Lung (tissue), 12 donors: ENCODE results near the gene PRDM16. TPM values are rescaled to one million over a fixed set of nuclear protein-coding genes. Genes with fewer than 3 reads are reported as not detected.

Source experiments
- ATAC-seq: fragments of 200-7000 bp; cut with Tn5 transposase; one replicate; pipeline ENCODE4 v1.9.1; 2020; ENCODE audit warnings: moderate number of reproducible peaks; ENCODE audit not compliant: insufficient read depth, low FRiP score
- DNase-seq, 3 donors: peaks; one replicate each; pipeline ENCODE4 v3.0.0-alpha.2; 2013 to 2017
- H3K27ac ChIP-seq, 2 donors: one replicate each; pipeline ENCODE4 v1.5.1; 2013; ENCODE audit warnings: mild to moderate bottlenecking in 2 of 2, moderate library complexity in 2 of 2, control low read depth in 1 of 2, inconsistent platforms in 1 of 2, low read depth in 1 of 2, low read length in 1 of 2
- H3K27me3 ChIP-seq, 3 donors: one replicate each; pipeline ENCODE4 v1.5.1; 2013; ENCODE audit warnings: low read length in 2 of 3; ENCODE audit not compliant: control insufficient read depth in 3 of 3, insufficient read depth in 3 of 3
- H3K36me3 ChIP-seq, 4 donors: one replicate each; pipeline ENCODE4 v1.5.1; 2013; ENCODE audit warnings: low read length in 4 of 4, mild to moderate bottlenecking in 1 of 4, moderate library complexity in 1 of 4; ENCODE audit not compliant: control insufficient read depth in 4 of 4, insufficient read depth in 4 of 4
- H3K4me1 ChIP-seq, 5 donors: one replicate each; pipeline ENCODE4 v1.5.1; 2013; ENCODE audit warnings: low read length in 5 of 5, mild to moderate bottlenecking in 2 of 5, moderate library complexity in 1 of 5; ENCODE audit not compliant: control insufficient read depth in 5 of 5, insufficient read depth in 5 of 5
- H3K4me3 ChIP-seq: one replicate; pipeline ENCODE4 v1.5.1; 2013; ENCODE audit warnings: mild to moderate bottlenecking, control low read depth, moderate library complexity
- H3K9ac ChIP-seq, 2 donors: one replicate each; pipeline ENCODE4 v1.5.1; 2013; ENCODE audit warnings: low read length in 2 of 2, control low read depth in 1 of 2; ENCODE audit not compliant: insufficient read depth in 1 of 2
- H3K9me3 ChIP-seq, 4 donors: one replicate each; pipeline ENCODE4 v1.5.1; 2013; ENCODE audit warnings: low read length in 3 of 4, mild to moderate bottlenecking in 1 of 4, moderate library complexity in 1 of 4; ENCODE audit not compliant: control insufficient read depth in 4 of 4, insufficient read depth in 3 of 4
- WGBS, 2 donors: extraction: QIAGEN DNeasy Blood & Tissue Kit; methylation state at CpG; one replicate each; pipeline ENCODE4 v1.1.7; 2013; 5-methylcytosine and 5-hydroxymethylcytosine counted together
- polyA plus RNA-seq, 2 donors: library from polyadenylated mRNA; stranded (reverse); fragments of 200-250 nt; gene quantifications; one replicate each; pipeline ENCODE4 v1.2.1, GENCODE V29; 2013
- total RNA-seq, 2 donors: library from RNA; depleted of rRNA in 1 of 2; stranded (reverse); fragments of >200 nt in 1 of 2; gene quantifications; one replicate each; pipeline ENCODE4 v1.2.1, GENCODE V29; 2014 to 2021
- TF ChIP-seq, protein P1 (sequence below): IDR thresholded peaks from 2 replicates; pipeline ENCODE4 v1.5.1; 2012; ENCODE audit warnings: mild to moderate bottlenecking; ENCODE audit errors: control extremely low read depth, extremely low read depth
- donor health status: control.
- donor health status: control.
- donor health status: Bipolar disorder and iron deficiency.
- donor health status: healthy.
- donor health status: DM: yes; HTN: yes; CAD: no.

The PRDM16 gene
- total and polyA plus RNA-seq, 4 donors, result 2.4 to 36.5 (median 13.1) TPM

DNA sequence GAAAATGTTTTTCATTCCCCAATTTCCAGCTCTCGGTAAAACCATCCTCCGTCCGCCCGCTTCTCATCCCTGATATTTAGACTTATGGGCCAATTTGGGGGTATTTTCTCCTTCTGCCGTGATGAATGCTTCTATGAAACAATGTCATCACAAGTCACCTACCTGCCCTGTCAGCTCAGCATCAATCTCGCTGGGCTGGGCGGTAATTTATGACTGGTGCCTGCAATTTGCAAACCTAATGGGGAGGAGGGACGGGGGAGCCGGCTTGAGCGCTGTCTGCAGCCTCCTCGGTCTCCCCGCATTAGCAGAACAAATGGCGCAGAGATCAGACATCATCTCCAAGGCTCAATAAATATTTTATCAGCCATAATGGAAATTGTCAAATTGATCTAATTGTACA is 72.1 kb downstream of the PRDM16 start:
- Histone ChIP-seq H3K9me3 (no peaks in the 10 kb centered on the region), H3K27me3 (peaks cover 0 to 33% (median 16%) of the 10 kb centered on the region in 3 donors), H3K36me3 (no peaks in the 10 kb centered on the region), H3K4me1 (peaks cover 0 to 20% (median 0%) of the 10 kb centered on the region in 5 donors), H3K9ac (no peak overlapping the region), H3K27ac (no peak overlapping the region), H3K4me3 (no peak overlapping the region)
- WGBS, 2 donors, result 89 to 92% methylated on average over 13 of the region's 13 CpGs
- TF ChIP-seq, protein P1, sequence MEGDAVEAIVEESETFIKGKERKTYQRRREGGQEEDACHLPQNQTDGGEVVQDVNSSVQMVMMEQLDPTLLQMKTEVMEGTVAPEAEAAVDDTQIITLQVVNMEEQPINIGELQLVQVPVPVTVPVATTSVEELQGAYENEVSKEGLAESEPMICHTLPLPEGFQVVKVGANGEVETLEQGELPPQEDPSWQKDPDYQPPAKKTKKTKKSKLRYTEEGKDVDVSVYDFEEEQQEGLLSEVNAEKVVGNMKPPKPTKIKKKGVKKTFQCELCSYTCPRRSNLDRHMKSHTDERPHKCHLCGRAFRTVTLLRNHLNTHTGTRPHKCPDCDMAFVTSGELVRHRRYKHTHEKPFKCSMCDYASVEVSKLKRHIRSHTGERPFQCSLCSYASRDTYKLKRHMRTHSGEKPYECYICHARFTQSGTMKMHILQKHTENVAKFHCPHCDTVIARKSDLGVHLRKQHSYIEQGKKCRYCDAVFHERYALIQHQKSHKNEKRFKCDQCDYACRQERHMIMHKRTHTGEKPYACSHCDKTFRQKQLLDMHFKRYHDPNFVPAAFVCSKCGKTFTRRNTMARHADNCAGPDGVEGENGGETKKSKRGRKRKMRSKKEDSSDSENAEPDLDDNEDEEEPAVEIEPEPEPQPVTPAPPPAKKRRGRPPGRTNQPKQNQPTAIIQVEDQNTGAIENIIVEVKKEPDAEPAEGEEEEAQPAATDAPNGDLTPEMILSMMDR, result no peak
- DNase-seq (no peak), ATAC-seq (no peak)

DNA sequence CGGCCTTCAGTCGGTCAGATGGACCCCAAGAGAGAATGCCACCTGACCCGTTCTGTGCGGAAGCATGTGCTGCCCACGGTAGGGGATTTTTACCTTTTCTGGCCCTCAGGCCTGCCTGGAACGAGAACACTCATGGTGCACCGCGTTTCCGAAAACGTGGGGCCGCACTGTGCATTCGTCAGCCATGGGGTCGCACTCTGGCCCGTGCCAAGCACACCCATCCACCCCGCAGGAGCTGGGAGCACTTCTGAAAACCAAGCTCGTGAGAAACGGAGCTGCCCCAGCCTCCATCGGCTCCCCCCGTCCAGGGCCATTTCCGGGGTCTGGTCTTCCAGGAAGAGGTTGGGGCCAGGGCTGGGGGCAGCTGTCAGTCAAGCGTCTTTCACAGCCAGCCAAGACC is 72.8 kb downstream of the PRDM16 start:
- ATAC-seq (no peak), DNase-seq (peak in 1 of 3 donors; percentile 34)
- TF ChIP-seq, protein P1, result no peak
- WGBS, 2 donors, result 60 to 66% methylated on average over 21 of the region's 21 CpGs
- Histone ChIP-seq H3K9ac (no peak overlapping the region), H3K27ac (no peak overlapping the region), H3K36me3 (no peaks in the 10 kb centered on the region), H3K9me3 (no peaks in the 10 kb centered on the region), H3K4me1 (peaks cover 0 to 20% (median 3%) of the 10 kb centered on the region in 5 donors), H3K4me3 (no peak overlapping the region), H3K27me3 (peaks cover 0 to 35% (median 16%) of the 10 kb centered on the region in 3 donors)

DNA sequence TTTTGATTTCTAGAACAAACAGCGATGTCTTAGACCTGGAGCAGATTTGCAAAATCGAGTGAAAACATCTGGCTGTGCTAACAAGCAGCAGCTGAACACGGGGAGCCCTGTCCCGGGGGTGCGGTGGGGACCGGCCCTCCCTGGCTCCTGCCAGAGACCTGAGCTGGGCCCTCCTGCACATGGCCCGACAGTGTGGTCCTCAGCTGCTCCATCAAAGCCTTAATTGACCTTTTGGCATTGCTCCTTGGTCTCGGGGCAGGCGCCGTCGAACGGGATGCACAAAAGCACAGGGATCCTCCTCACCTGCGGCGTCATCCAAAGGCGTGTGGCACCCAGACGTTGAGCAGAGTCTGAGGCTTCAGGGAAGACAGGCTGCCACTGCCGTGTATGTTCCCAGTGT is 73.2 kb downstream of the PRDM16 start:
- 50 to 69% methylated on average over 17 of the region's 17 CpGs for WGBS, 2 donors
- H3K4me1 ChIP-seq, result peaks cover 0 to 20% (median 3%) of the 10 kb centered on the region in 5 donors
- ATAC-seq (no peak), DNase-seq (no peak)
- TF ChIP-seq, protein P1, result no peak
- no peaks in the 10 kb centered on the region for H3K36me3 ChIP-seq
- no peak overlapping the region for H3K4me3 ChIP-seq
- H3K9ac ChIP-seq, result no peak overlapping the region
- H3K27me3 ChIP-seq, result peaks cover 0 to 38% (median 16%) of the 10 kb centered on the region in 3 donors
- H3K27ac ChIP-seq, result no peak overlapping the region
- no peaks in the 10 kb centered on the region for H3K9me3 ChIP-seq

DNA sequence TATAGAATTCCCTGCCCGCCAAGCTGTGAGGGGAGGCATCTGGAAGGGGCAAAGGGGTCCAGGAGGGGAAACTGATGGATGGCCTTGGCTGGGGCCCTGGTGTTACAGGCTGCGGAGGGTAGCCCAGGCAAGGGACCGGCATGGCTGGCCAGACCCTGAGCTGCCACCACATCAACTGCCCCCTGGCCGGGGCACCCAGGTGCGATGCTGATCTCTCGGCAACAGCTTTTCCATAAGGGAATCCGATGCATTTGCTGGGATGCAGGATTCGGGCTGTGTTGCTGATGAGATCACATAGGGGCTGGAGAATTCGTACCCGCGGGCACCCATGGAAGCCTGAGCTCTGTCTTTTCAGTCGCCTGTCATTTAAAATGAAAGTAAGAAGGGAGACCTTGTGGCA is 73.7 kb downstream of the PRDM16 start:
- DNase-seq, result no peak
- peaks cover 0 to 20% (median 3%) of the 10 kb centered on the region in 5 donors for H3K4me1 ChIP-seq
- H3K27me3 ChIP-seq, result peaks cover 0 to 38% (median 16%) of the 10 kb centered on the region in 3 donors
- no peak overlapping the region for H3K4me3 ChIP-seq
- TF ChIP-seq, protein P1, result no peak
- H3K9ac ChIP-seq, result no peak overlapping the region
- no peak overlapping the region for H3K27ac ChIP-seq
- H3K36me3 ChIP-seq, result no peaks in the 10 kb centered on the region
- ATAC-seq, result no peak
- 87 to 91% methylated on average over 12 of the region's 12 CpGs for WGBS, 2 donors
- H3K9me3 ChIP-seq, result no peaks in the 10 kb centered on the region
